H1 (cell line): ENCODE measurements around the gene CORO2B. TPM values are rescaled to one million over a fixed set of nuclear protein-coding genes. Genes with fewer than 3 reads are reported as not detected.

Experiments used
- CTCF ChIA-PET: fragments of 300-600 bp; sonication (Branson Sonifier 250); formaldehyde crosslinking; loops from one replicate; lab custom pipeline; 2021; ENCODE audit not compliant: partially characterized antibody; lab: Charles Lee
- POLR2A ChIA-PET: fragments of 300-600 bp; sonication (Branson Sonifier 250); formaldehyde crosslinking; loops from one replicate; lab custom pipeline; 2021; ENCODE audit warnings: inconsistent platforms; ENCODE audit not compliant: partially characterized antibody; lab: Charles Lee
- DNase-seq, 2 experiments: peaks; one replicate each; pipeline versions ENCODE4 v3.0.0 to v3.0.0-alpha.2; 2010 to 2022; ENCODE audit warnings: low spot score in 2 of 2, low read depth in 1 of 2, mixed read lengths in 1 of 2
- FAIRE-seq: peaks from 2 replicates; lab custom pipeline; 2011; peaks lifted over from hg19 to GRCh38; lab: Jason Lieb, UNC
- H2AFZ ChIP-seq: 2 replicates; pipeline ENCODE4 v1.8.1; 2012; ENCODE audit warnings: low read length, inconsistent platforms
- H2AK5ac ChIP-seq: 2 replicates; pipeline ENCODE4 v1.6.1; 2013; ENCODE audit warnings: low read depth, low read length
- H2BK120ac ChIP-seq: replicated peaks from 2 replicates; pipeline ENCODE3; 2013; ENCODE audit warnings: low read depth, low read length, inconsistent platforms
- H2BK12ac ChIP-seq: 2 replicates; pipeline ENCODE4 v1.6.1; 2013; ENCODE audit warnings: low read depth, low read length
- H2BK15ac ChIP-seq: 2 replicates; pipeline ENCODE4 v1.6.1; 2013; ENCODE audit warnings: low read length
- H2BK20ac ChIP-seq: 2 replicates; pipeline ENCODE4 v1.6.1; 2013; ENCODE audit warnings: low read length
- H2BK5ac ChIP-seq: 2 replicates; pipeline ENCODE4 v1.6.1; 2013; ENCODE audit warnings: low read depth, low read length
- H3K14ac ChIP-seq: 2 replicates; pipeline ENCODE4 v1.6.1; 2013; ENCODE audit warnings: inconsistent platforms; ENCODE audit not compliant: insufficient read length
- H3K18ac ChIP-seq: 2 replicates; pipeline ENCODE4 v1.6.1; 2013; ENCODE audit warnings: low read length; ENCODE audit errors: extremely low read depth
- H3K23ac ChIP-seq: 2 replicates; pipeline ENCODE4 v1.6.1; 2013; ENCODE audit warnings: inconsistent platforms; ENCODE audit not compliant: insufficient read length
- H3K23me2 ChIP-seq: 2 replicates; pipeline ENCODE4 v1.6.1; 2013; ENCODE audit warnings: low read depth, low read length
- H3K27ac ChIP-seq: 2 replicates; pipeline ENCODE4 v1.6.1; 2011; ENCODE audit warnings: low read depth, low read length, inconsistent platforms
- H3K27me3 ChIP-seq, 4 experiments: replicated peaks in 1 of 4; 1 replicate in 1 of 4; 2 replicates in 3 of 4; pipeline versions ENCODE4 v1.6.1 to v1.8.1; 2011 to 2013; ENCODE audit warnings: low read length in 3 of 4, mild to moderate bottlenecking in 3 of 4, inconsistent platforms in 2 of 4, mixed read lengths in 2 of 4, moderate library complexity in 1 of 4; ENCODE audit not compliant: control insufficient read depth in 3 of 4, insufficient read depth in 3 of 4; ENCODE audit errors: extremely low read depth in 1 of 4
- H3K36me3 ChIP-seq, 4 experiments: 2 replicates each; pipeline versions ENCODE4 v1.6.1 to v1.8.1; 2011 to 2013; ENCODE audit warnings: mild to moderate bottlenecking in 4 of 4, low read length in 3 of 4, moderate library complexity in 2 of 4, control low read depth in 1 of 4, inconsistent platforms in 1 of 4; ENCODE audit not compliant: insufficient read depth in 4 of 4, control insufficient read depth in 2 of 4
- H3K4ac ChIP-seq: replicated peaks from 2 replicates; pipeline ENCODE3; 2013; ENCODE audit warnings: low read length, low read depth, mixed read lengths, inconsistent platforms; ENCODE audit not compliant: insufficient read length
- H3K4me1 ChIP-seq, 4 experiments: replicated peaks in 1 of 4; 1 replicate in 1 of 4; 2 replicates in 3 of 4; pipeline versions ENCODE4 v1.6.1 to v1.8.1; 2011 to 2013; ENCODE audit warnings: low read length in 3 of 4, inconsistent platforms in 2 of 4, mixed read lengths in 1 of 4; ENCODE audit not compliant: insufficient read depth in 4 of 4, control insufficient read depth in 3 of 4
- H3K4me2 ChIP-seq, 2 experiments: 2 replicates each; pipeline versions ENCODE4 v1.6.1 to v1.8.1; 2011 to 2013; ENCODE audit warnings: low read depth in 2 of 2, low read length in 2 of 2, control low read depth in 1 of 2, inconsistent platforms in 1 of 2, mild to moderate bottlenecking in 1 of 2; ENCODE audit not compliant: insufficient read depth in 1 of 2
- H3K4me3 ChIP-seq, 4 experiments: fragments of 200-600, 300-600 bp in 1 of 4; sonication (generic), shearing (Covaris generic), sonication (Bioruptor Twin) in 1 of 4; 2 replicates each; pipeline versions ENCODE4 v1.5.1 to v1.8.1; 2011 to 2016; ENCODE audit warnings: low read length in 4 of 4, low read depth in 3 of 4, control low read depth in 2 of 4, inconsistent platforms in 2 of 4, mild to moderate bottlenecking in 2 of 4, mixed read lengths in 1 of 4, moderate library complexity in 1 of 4; ENCODE audit not compliant: insufficient read depth in 2 of 4; ENCODE audit errors: extremely low read depth in 1 of 4
- H3K56ac ChIP-seq: replicated peaks from 2 replicates; pipeline ENCODE3; 2013; ENCODE audit warnings: low read depth, mild to moderate bottlenecking, mixed read lengths, low read length, inconsistent platforms; ENCODE audit not compliant: insufficient read length
- H3K79me1 ChIP-seq: 2 replicates; pipeline ENCODE4 v1.6.1; 2013; ENCODE audit warnings: low read depth, low read length, control low read depth
- H3K79me2 ChIP-seq, 2 experiments: 2 replicates each; pipeline versions ENCODE4 v1.6.1 to v1.8.1; 2012 to 2013; ENCODE audit warnings: low read length in 2 of 2, mild to moderate bottlenecking in 2 of 2, inconsistent platforms in 1 of 2; ENCODE audit not compliant: insufficient read depth in 2 of 2, control insufficient read depth in 1 of 2
- H3K9ac ChIP-seq, 4 experiments: replicated peaks in 1 of 4; 1 replicate in 1 of 4; 2 replicates in 3 of 4; pipeline versions ENCODE4 v1.6.1 to v1.8.1; 2011 to 2013; ENCODE audit warnings: low read depth in 3 of 4, low read length in 3 of 4, control low read depth in 2 of 4, mild to moderate bottlenecking in 2 of 4, moderate library complexity in 2 of 4, inconsistent platforms in 1 of 4; ENCODE audit errors: extremely low read depth in 1 of 4
- H3K9me3 ChIP-seq, 2 experiments: 2 replicates each; pipeline versions ENCODE4 v1.6.1 to v1.8.1; 2012 to 2013; ENCODE audit warnings: mild to moderate bottlenecking in 2 of 2, moderate library complexity in 2 of 2, control low read depth in 1 of 2, inconsistent platforms in 1 of 2, low read depth in 1 of 2, low read length in 1 of 2, mixed read lengths in 1 of 2; ENCODE audit not compliant: insufficient read depth in 2 of 2
- H4K20me1 ChIP-seq, 2 experiments: replicated peaks in 1 of 2; 2 replicates each; pipeline versions ENCODE3 to v1.8.1; 2011 to 2013; ENCODE audit warnings: inconsistent platforms in 2 of 2, low read length in 2 of 2, mild to moderate bottlenecking in 1 of 2; ENCODE audit not compliant: insufficient read depth in 2 of 2, control insufficient read depth in 1 of 2
- H4K5ac ChIP-seq: 2 replicates; pipeline ENCODE4 v1.6.1; 2013; ENCODE audit warnings: low read length, low read depth, mixed read lengths, inconsistent platforms; ENCODE audit not compliant: insufficient read length
- H4K8ac ChIP-seq: 2 replicates; pipeline ENCODE4 v1.8.0; 2013; ENCODE audit warnings: mild to moderate bottlenecking, moderate library complexity, low read length, inconsistent platforms; ENCODE audit not compliant: insufficient read depth; ENCODE audit errors: extremely low read depth
- H4K91ac ChIP-seq: replicated peaks from 2 replicates; pipeline ENCODE3; 2013; ENCODE audit warnings: low read length, mixed read lengths, inconsistent platforms; ENCODE audit not compliant: insufficient read length
- BACH1 ChIP-seq: IDR thresholded peaks from 2 replicates; pipeline ENCODE4 v1.6.1; 2012; ENCODE audit warnings: low read length, improper control_type of control experiment
- CBX8 ChIP-seq: fragments of 300-800, 300-1000 bp; sonication (generic); IDR thresholded peaks from 2 replicates; pipeline ENCODE4 v1.7.1; 2016; ENCODE audit warnings: low read depth, low read length, borderline replicate concordance
- EGR1 ChIP-seq: IDR thresholded peaks from 2 replicates; pipeline ENCODE4 v1.6.1; 2011; ENCODE audit warnings: low read depth, low read length, borderline replicate concordance
- FOSL1 ChIP-seq: IDR thresholded peaks from 2 replicates; pipeline ENCODE4 v1.6.1; 2011; ENCODE audit warnings: mild to moderate bottlenecking, low read depth, low read length, moderate library complexity; ENCODE audit not compliant: insufficient read depth
- HDAC2 ChIP-seq, 2 experiments: fragments of 300-600 bp in 1 of 2; sonication (generic) in 1 of 2; IDR thresholded peaks; 2 replicates each; pipeline ENCODE4 v1.6.1; 2011 to 2012; ENCODE audit warnings: low read depth in 2 of 2, low read length in 2 of 2, mild to moderate bottlenecking in 2 of 2, moderate library complexity in 2 of 2, borderline replicate concordance in 1 of 2, inconsistent platforms in 1 of 2
- JUN ChIP-seq: IDR thresholded peaks from 2 replicates; pipeline ENCODE4 v1.6.1; 2011; ENCODE audit warnings: low read depth, mild to moderate bottlenecking, improper control_type of control experiment, low read length
- JUND ChIP-seq: IDR thresholded peaks from 2 replicates; pipeline ENCODE4 v1.6.1; 2011; ENCODE audit warnings: mild to moderate bottlenecking, improper control_type of control experiment, low read length
- KDM1A ChIP-seq: fragments of 200-600, 300-600 bp; sonication (generic); IDR thresholded peaks from 2 replicates; pipeline ENCODE4 v1.7.1; 2016; ENCODE audit warnings: mild to moderate bottlenecking, low read length, borderline replicate concordance
- POU5F1 ChIP-seq: IDR thresholded peaks from 2 replicates; pipeline ENCODE4 v1.6.1; 2011; ENCODE audit warnings: low read depth, mild to moderate bottlenecking, low read length, moderate library complexity
- RFX5 ChIP-seq: IDR thresholded peaks from 2 replicates; pipeline ENCODE4 v1.6.1; 2011; ENCODE audit warnings: low read depth, low read length, improper control_type of control experiment, borderline replicate concordance
- RNF2 ChIP-seq: fragments of 200-900, 300-1000 bp; sonication (generic); IDR thresholded peaks from 2 replicates; pipeline ENCODE4 v1.7.1; 2016; ENCODE audit warnings: borderline replicate concordance, low read depth, mild to moderate bottlenecking, antibody characterized with exemption, low read length; ENCODE audit not compliant: poor library complexity, severe bottlenecking; ENCODE audit errors: missing control alignments
- SUZ12 ChIP-seq: fragments of 200-600 bp; sonication (generic); IDR thresholded peaks from 2 replicates; pipeline ENCODE4 v1.6.1; 2012; ENCODE audit warnings: mild to moderate bottlenecking, inconsistent platforms, low read length, moderate library complexity, mixed read lengths
- TEAD4 ChIP-seq: IDR thresholded peaks from 2 replicates; pipeline ENCODE4 v1.6.1; 2012; ENCODE audit warnings: low read depth, low read length, inconsistent platforms, mixed read lengths
- YY1 ChIP-seq: IDR thresholded peaks from 2 replicates; pipeline ENCODE4 v1.6.1; 2011; ENCODE audit warnings: low read depth, mild to moderate bottlenecking, low read length
- ZNF274 ChIP-seq: IDR thresholded peaks from 2 replicates; pipeline ENCODE4 v1.7.0; 2012; ENCODE audit warnings: low read length, borderline replicate concordance; ENCODE audit errors: extremely low read depth
- WGBS, 2 experiments: shearing (Covaris generic) in 1 of 2; methylation state at CpG; one replicate each; pipeline versions ENCODE4 v1.1.6 to v1.1.7; 2013 to 2015; ENCODE audit warnings: low lambda C conversion rate in 2 of 2, mixed read lengths in 2 of 2, inconsistent platforms in 1 of 2, low coverage in 1 of 2, missing lambda C conversion rate in 1 of 2; ENCODE audit not compliant: insufficient replicate concordance in 2 of 2, insufficient coverage in 1 of 2, insufficient read length in 1 of 2; ENCODE audit errors: extremely low coverage in 1 of 2, missing lambda C conversion rate in 1 of 2; 5-methylcytosine and 5-hydroxymethylcytosine counted together
- polyA plus RNA-seq, 7 experiments: library from polyadenylated mRNA; depleted of rRNA in 3 of 7; stranded (reverse) in 5 of 7; unstranded in 2 of 7; fragments of >200 nt in 5 of 7; fragments of 200-250 nt in 2 of 7; gene quantifications; 1 replicate in 5 of 7; 2 replicates in 1 of 7; 4 replicates in 1 of 7; pipeline versions ENCODE4 v1.2.1 to v1.2.3, GENCODE V29; 2011 to 2013; ENCODE audit warnings: missing spikeins in 2 of 7, mixed read lengths in 2 of 7
- total RNA-seq: library from RNA; stranded (reverse); fragmentation: NEBNext Ultra II Directional; extraction: Animal tissue kit (Norgen Biotek cat#: 25700); gene quantifications from 2 replicates; pipeline ENCODE4 v1.2.1, GENCODE V29; 2021

Gene CORO2B
- total and polyA plus RNA-seq, 2 of the 8 experiments (the other 6 are each of a cell fraction or from before 2014, with no cell fraction given), result 3.4 to 6.7 TPM

- Histone ChIP-seq H3K56ac (no peak overlapping the region), H3K14ac (no peak overlapping the region), H2BK120ac (no peak overlapping the region), H2BK5ac (no peak overlapping the region), H2AFZ (no peak overlapping the region), H3K4me1 (peaks cover 0 to 4% (median 0%) of the 10 kb centered on the region in 4 experiments; a peak in 1 of 7 replicates), H4K5ac (no peak overlapping the region), H2BK20ac (no peak overlapping the region), H3K18ac (no peak overlapping the region), H3K9me3 (no peaks in the 10 kb centered on the region), H3K36me3 (peaks cover 2 to 23% (median 9%) of the 10 kb centered on the region in 4 experiments; a peak in 5 of 8 replicates), H3K4me2 (no peak overlapping the region), H4K91ac (no peak overlapping the region), H4K20me1 (no peaks in the 10 kb centered on the region), H3K79me2 (no peaks in the 10 kb centered on the region), H3K27ac (no peak overlapping the region), H2BK15ac (no peak overlapping the region), H2BK12ac (no peak overlapping the region), H3K79me1 (no peaks in the 10 kb centered on the region), H3K4ac (no peak overlapping the region), H4K8ac (no peak overlapping the region), H3K4me3 (no peak overlapping the region), H3K9ac (no peak overlapping the region), H3K27me3 (no peaks in the 10 kb centered on the region), H3K23ac (no peak overlapping the region), H3K23me2 (no peaks in the 10 kb centered on the region), H2AK5ac (no peak overlapping the region)
- FAIRE-seq (no peak), DNase-seq (no peak)
- 90% methylated on average over 3 of the region's 3 CpGs; no CpG with 5 or more reads in 1 of the 2 experiments for WGBS, 2 experiments
- ChIA-PET CTCF (interaction anchor here (1.6 kb wide), 1 partner anchor 9 kb away, joined by 6 read pairs; no protein-coding TSS in a partner anchor), POLR2A (interaction anchor here (1.1 kb wide), 1 partner anchor 20 kb away, joined by 7 read pairs; no protein-coding TSS in a partner anchor)
- TF ChIP-seq POU5F1 (no peak), TEAD4 (no peak), JUN (no peak), EGR1 (no peak), BACH1 (no peak), JUND (no peak), YY1 (no peak), FOSL1 (no peak), KDM1A (no peak), HDAC2 (IDR thresholded peaks at IDR 0.05; ENCODE audit: borderline replicate concordance in 1 of 2, low read depth in 2 of 2, low read length in 2 of 2) (no peak), RFX5 (no peak), CBX8 (no peak), ZNF274 (no peak), RNF2 (no peak), SUZ12 (no peak)
These were observed 196.4 kb downstream of the CORO2B start for GRCh38 chr15:68775236-68775577.
